Stimulated activated CD8-positive, alpha-beta memory T cell treated with anti-CD3 and anti-CD28 coated beads, Interleukin-15, amount 100 ng/mL, for 24 hours (primary cell): ENCODE measurements around the gene CLASRP.
A peak's percentile ranks its signal among the peaks of the same experiment; 100 is the strongest.

Experiments
- DNase-seq: peaks from one replicate; pipeline ENCODE4 v3.0.0-alpha.2; 2020; ENCODE audit warnings: low read depth

CLASRP gene

GRCh38 chr19:45087531-45087930 lies 48.7 kb downstream of the CLASRP start:
- no peak for DNase-seq

- DNase-seq: no peak
Observed at GRCh38 chr19:45090034-45090433, 51.2 kb downstream of the CLASRP start.

DNA sequence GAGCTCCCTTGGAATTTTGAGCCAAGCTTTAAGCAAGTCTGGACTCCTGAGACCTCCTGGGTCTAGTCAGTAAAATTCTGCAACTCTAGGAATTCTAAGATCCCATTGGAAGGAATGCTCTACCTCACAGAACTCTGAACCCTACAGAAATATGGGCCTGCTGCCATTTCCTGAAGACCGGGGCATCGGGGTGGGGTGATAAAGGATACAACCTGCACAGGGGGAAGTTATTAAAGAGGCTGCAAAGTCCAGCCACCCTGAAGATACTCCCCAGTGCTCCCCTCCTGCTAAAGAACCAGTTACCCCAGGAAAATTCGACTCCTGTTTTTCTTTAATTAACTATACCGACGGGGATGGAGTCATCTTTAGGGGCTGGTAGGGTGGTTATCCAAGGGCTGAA lies 51.8 kb downstream of the CLASRP start:
- DNase-seq: no peak

DNA sequence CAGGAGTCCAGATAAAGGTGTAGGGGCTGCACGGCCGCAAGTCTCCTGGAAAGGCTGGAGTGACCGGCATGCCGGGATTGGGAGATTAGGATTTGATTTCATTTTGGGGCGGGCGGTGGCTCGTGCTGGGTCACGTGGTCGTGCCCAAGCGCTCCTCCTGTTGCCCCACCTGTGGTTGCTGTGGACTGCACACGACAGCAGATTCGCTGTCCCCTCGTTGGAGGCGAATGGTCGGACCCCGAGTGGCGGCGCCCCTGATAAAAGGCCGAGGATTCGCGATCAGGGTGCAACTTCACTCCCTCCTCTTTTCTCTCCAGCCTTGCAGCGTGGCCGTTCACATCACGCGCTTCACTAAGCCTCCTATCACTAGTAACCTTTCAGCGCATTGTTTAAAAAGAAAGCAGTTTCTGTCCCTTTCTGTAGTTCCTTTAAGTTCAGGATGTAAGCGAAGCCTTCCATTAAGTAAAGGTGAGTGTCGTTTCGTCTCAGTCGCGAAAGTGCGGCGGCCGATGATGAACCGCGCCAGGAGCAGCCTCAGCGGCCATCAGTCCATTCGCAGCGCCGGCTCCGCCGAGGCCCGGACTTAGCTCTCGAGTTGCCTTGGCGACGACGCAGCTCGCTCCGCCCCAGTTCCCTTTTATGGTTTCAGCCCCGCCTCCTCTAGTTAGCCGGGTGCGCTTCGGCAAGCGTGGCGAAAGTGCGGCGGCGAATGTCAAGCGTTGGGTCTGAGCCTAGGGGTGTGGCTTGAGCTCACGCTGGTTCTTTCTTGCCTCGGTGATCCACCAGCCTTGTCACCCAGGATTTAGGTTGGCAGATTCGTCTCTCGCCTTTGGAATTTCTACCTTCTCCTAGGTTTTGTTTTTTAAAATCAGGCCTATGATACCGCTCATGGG lies 52.4 kb downstream of the CLASRP start:
- DNase-seq: peak; percentile 91

DNA sequence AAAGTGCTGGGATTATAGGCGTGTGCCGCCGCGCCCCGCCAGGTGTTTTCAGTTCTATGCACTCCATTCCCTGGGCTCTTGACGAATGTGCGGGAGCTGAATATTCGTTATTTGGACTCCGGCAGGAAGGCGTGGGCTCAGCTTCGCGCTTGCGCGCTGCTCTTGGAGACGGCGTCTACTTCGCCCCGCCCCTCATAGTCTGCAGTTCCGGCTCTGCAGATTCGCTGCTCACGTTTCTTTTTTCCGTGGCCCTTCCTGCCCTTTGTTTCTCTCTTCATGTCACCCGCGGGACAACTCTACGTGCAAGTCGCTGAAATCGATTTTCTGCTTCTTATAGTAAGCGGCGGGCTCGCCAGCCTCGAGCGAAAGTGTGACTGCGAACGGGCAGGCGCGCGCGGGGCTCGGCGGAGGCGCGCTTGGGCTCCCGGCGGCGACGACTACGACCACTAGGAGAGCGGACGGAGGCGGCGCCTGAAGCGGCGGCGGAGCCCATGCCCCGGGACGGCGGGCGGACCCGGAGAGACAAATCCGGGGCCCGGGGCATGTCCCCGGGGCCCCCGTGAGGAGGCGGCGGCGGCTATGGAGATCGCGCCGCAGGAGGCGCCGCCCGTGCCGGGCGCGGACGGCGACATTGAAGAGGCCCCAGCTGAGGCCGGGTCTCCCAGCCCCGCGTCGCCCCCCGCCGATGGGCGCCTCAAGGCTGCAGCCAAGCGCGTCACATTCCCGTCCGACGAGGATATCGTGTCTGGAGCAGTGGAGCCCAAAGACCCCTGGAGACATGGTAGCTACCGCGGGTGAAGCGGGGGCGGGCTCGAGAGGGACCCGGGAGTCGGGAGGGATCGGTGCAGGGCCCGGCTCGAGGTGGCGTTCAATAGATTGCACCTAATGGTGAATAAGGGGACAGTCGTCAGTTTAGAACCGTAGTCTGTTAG lies 54.2 kb downstream of the CLASRP start, which contains the start of gene PPP1R37:
PPP1R37 (plus strand) TSS at position 433 of the 932 bp plus-strand sequence; CDS start at position 580, 147 bp downstream.
- peak; percentile 73 for DNase-seq

DNA sequence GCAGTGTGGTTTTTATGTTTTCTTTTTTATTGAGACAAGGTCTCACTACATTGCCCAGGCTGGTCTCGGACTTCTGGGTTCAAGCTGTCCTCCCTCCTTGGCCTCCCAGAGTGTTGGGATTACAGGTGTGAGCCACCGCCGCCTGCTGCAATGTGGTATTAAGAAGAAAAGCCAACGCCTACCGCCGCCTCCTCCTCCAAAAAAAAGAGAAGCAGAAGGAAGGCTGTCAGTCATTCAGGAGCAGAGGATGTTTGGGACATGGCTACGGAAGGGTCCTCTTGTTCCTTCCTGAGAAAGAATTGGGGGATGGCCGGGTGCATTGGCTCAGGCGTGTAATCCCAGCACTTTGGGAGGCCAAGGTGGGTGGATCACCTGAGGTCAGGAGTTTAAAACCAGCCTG lies 55.3 kb downstream of the CLASRP start:
- DNase-seq: no peak

- DNase-seq: no peak
Observed at GRCh38 chr19:45094707-45095106, 55.9 kb downstream of the CLASRP start.

- DNase-seq: no peak
Observed at GRCh38 chr19:45095496-45096413, 56.9 kb downstream of the CLASRP start.

- no peak for DNase-seq
Observed at GRCh38 chr19:45096700-45097099, 57.9 kb downstream of the CLASRP start.

GRCh38 chr19:45097450-45097775 lies 58.6 kb downstream of the CLASRP start:
- no peak for DNase-seq

GRCh38 chr19:45097776-45098520 lies 59.1 kb downstream of the CLASRP start:
- DNase-seq: no peak

GRCh38 chr19:45098521-45099466 lies 59.9 kb downstream of the CLASRP start:
- no peak for DNase-seq

GRCh38 chr19:45099467-45100191 lies 60.8 kb downstream of the CLASRP start:
- DNase-seq: no peak

GRCh38 chr19:45100201-45100600 lies 61.4 kb downstream of the CLASRP start:
- DNase-seq: no peak

- no peak for DNase-seq
Observed at GRCh38 chr19:45100846-45101252, 62.0 kb downstream of the CLASRP start.

DNA sequence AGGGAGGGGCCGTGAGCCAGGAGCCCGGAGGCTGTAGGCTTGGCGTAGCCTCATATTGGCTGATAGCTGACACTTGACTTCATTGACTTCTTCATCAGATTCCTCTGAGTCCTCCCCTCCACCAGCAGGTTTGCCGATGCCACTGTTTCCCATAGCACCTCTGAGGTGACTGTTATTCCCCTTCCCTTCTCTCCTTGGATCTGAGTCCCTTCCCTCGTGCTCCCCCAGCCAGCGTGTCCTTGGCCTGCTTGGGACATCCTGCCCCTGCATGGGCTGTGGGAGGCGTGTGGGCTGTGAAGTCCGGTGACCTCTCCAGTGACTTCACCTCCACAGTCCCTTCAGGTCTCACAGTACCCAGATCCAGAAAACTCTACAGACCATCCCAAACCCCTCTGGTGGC lies 63.0 kb downstream of the CLASRP start:
- DNase-seq: no peak

- no peak for DNase-seq
Observed at GRCh38 chr19:45102481-45102880, 63.6 kb downstream of the CLASRP start.

DNA sequence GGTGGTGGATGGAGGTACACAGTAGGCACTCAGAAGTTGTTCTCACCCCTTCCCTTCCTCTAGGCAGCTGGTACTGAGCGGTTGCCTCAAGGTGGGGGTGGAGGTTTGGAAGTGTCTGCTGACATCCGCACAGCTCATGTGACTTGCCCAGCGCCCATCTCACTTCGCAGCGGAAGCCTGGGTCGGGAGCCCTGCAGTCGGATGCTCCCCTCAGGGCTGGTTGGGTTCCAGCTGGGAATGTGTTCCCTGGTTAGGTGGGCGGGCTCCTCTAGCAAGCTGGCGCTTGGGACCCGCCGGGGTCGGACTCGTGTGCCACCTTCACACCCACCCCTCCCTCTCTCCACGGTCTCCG lies 64.3 kb downstream of the CLASRP start:
- no peak for DNase-seq
